HUES64 (cell line): ENCODE results near the gene HS3ST4.

Experiments
- H3K27ac ChIP-seq: 2 replicates; pipeline ENCODE4 v1.7.0; 2013; ENCODE audit warnings: low read depth, low read length, inconsistent platforms
- H3K27me3 ChIP-seq: 2 replicates; pipeline ENCODE4 v1.6.1; 2013; ENCODE audit warnings: mild to moderate bottlenecking, low read length; ENCODE audit not compliant: insufficient read depth
- H3K36me3 ChIP-seq: 2 replicates; pipeline ENCODE4 v1.6.1; 2013; ENCODE audit warnings: mild to moderate bottlenecking, low read length; ENCODE audit not compliant: insufficient read depth
- H3K4me1 ChIP-seq: 2 replicates; pipeline ENCODE4 v1.6.1; 2013; ENCODE audit warnings: mild to moderate bottlenecking, low read length, moderate library complexity; ENCODE audit not compliant: insufficient read depth
- H3K4me3 ChIP-seq: 2 replicates; pipeline ENCODE4 v1.5.1; 2013; ENCODE audit warnings: mild to moderate bottlenecking, low read length, moderate library complexity
- H3K9ac ChIP-seq: 2 replicates; pipeline ENCODE4 v1.6.1; 2013; ENCODE audit warnings: mild to moderate bottlenecking, low read depth, low read length
- H3K9me3 ChIP-seq: 2 replicates; pipeline ENCODE4 v1.6.1; 2013; ENCODE audit warnings: low read depth, low read length; ENCODE audit not compliant: insufficient read depth
- WGBS: fragments of 150-250, 120-280 bp; methylation state at CpG from one replicate; pipeline ENCODE4 v1.1.7; 2013; ENCODE audit warnings: missing lambda C conversion rate; 5-methylcytosine and 5-hydroxymethylcytosine counted together

HS3ST4 gene

GRCh38 chr16:25950586-25951281 lies 259.0 kb downstream of the HS3ST4 start:
- under 1% methylated on average over 3 of the region's 3 CpGs for WGBS
- peak overlapping the region; percentile 42; the same call in 1 of the 2 replicates for H3K27ac ChIP-seq
- peaks cover 48% of the 10 kb centered on the region for H3K4me1 ChIP-seq
- H3K27me3 ChIP-seq: peaks cover 57% of the 10 kb centered on the region
- H3K9me3 ChIP-seq: peaks cover 7% of the 10 kb centered on the region; the same call in 1 of the 2 replicates
- H3K9ac ChIP-seq: no peak overlapping the region
- H3K36me3 ChIP-seq: no peaks in the 10 kb centered on the region
- H3K4me3 ChIP-seq: no peak overlapping the region

DNA sequence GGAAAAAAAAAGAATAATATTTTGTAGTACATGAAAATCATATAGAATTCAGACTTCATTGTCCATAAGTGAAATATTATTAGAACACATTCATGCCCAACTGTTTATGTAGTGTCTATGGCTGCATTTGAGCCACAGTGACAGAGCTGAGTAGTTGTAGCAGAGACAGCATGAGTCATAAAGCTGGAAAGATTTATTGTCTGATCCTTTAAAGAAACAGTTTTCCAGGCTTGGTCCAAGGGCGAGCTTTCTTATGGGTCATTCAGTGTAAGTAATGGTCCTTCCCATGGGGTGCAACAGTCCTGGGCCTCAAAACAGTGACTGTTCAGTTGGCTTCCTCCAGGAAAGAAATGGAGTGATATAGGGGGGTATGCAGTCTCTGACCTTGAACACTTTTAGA lies 260.2 kb downstream of the HS3ST4 start:
- H3K27me3 ChIP-seq: peaks cover 57% of the 10 kb centered on the region
- no peak overlapping the region for H3K27ac ChIP-seq
- WGBS: 86% methylated on average over 1 of the region's 1 CpG
- no peaks in the 10 kb centered on the region for H3K9me3 ChIP-seq
- H3K36me3 ChIP-seq: no peaks in the 10 kb centered on the region
- H3K4me1 ChIP-seq: peaks cover 48% of the 10 kb centered on the region
- H3K4me3 ChIP-seq: no peak overlapping the region
- H3K9ac ChIP-seq: no peak overlapping the region

GRCh38 chr16:25952983-25953382 lies 261.2 kb downstream of the HS3ST4 start:
- peaks cover 46% of the 10 kb centered on the region for H3K4me1 ChIP-seq
- no peak overlapping the region for H3K27ac ChIP-seq
- H3K9ac ChIP-seq: no peak overlapping the region
- H3K36me3 ChIP-seq: no peaks in the 10 kb centered on the region
- H3K4me3 ChIP-seq: no peak overlapping the region
- WGBS: 95% methylated on average over 3 of the region's 3 CpGs
- H3K9me3 ChIP-seq: no peaks in the 10 kb centered on the region
- H3K27me3 ChIP-seq: peaks cover 53% of the 10 kb centered on the region

DNA sequence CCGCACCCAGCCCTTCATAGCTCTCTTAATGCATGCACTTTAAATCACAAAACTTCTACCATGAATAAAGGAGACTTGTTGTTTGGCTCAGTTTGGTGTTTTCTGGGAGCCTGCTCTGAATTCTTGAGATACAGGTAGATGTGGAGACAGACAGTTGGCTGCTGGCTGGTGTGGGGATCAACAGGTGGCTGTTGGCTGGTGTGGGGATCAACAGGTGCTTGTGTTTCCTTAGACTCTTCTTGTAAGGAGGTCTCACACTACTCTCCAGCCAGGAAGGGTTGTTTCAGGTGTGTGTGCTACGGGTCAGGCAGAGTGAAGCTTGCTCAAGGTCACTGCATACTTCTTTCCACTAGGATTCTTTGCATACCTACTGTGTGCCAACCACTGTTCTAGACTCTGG lies 265.9 kb downstream of the HS3ST4 start:
- H3K27ac ChIP-seq: no peak overlapping the region
- peaks cover 5% of the 10 kb centered on the region; the same call in 1 of the 2 replicates for H3K4me1 ChIP-seq
- no peak overlapping the region for H3K4me3 ChIP-seq
- no peaks in the 10 kb centered on the region for H3K36me3 ChIP-seq
- no peak overlapping the region for H3K9ac ChIP-seq
- peaks cover 19% of the 10 kb centered on the region for H3K27me3 ChIP-seq
- H3K9me3 ChIP-seq: no peaks in the 10 kb centered on the region
- WGBS: 97% methylated on average over 2 of the region's 2 CpGs

GRCh38 chr16:25959221-25959620 lies 267.5 kb downstream of the HS3ST4 start:
- H3K36me3 ChIP-seq: no peaks in the 10 kb centered on the region
- H3K27ac ChIP-seq: no peak overlapping the region
- H3K4me1 ChIP-seq: no peaks in the 10 kb centered on the region
- H3K9ac ChIP-seq: no peak overlapping the region
- H3K4me3 ChIP-seq: no peak overlapping the region
- H3K27me3 ChIP-seq: peaks cover 4% of the 10 kb centered on the region; the same call in 1 of the 2 replicates
- WGBS: 100% methylated on average over 1 of the region's 2 CpGs
- no peaks in the 10 kb centered on the region for H3K9me3 ChIP-seq

GRCh38 chr16:25966172-25967097 lies 274.7 kb downstream of the HS3ST4 start:
- H3K36me3 ChIP-seq: no peaks in the 10 kb centered on the region
- no peaks in the 10 kb centered on the region for H3K9me3 ChIP-seq
- no peak overlapping the region for H3K9ac ChIP-seq
- no peak overlapping the region for H3K27ac ChIP-seq
- H3K4me3 ChIP-seq: no peak overlapping the region
- no peaks in the 10 kb centered on the region for H3K27me3 ChIP-seq
- WGBS: 97% methylated on average over 1 of the region's 1 CpG
- H3K4me1 ChIP-seq: no peaks in the 10 kb centered on the region

GRCh38 chr16:25977121-25977520 lies 285.4 kb downstream of the HS3ST4 start:
- no peaks in the 10 kb centered on the region for H3K4me1 ChIP-seq
- 94% methylated on average over 4 of the region's 4 CpGs for WGBS

GRCh38 chr16:25978218-25978617 lies 286.5 kb downstream of the HS3ST4 start:
- Histone ChIP-seq H3K27me3 (no peaks in the 10 kb centered on the region), H3K9me3 (no peaks in the 10 kb centered on the region), H3K4me1 (no peaks in the 10 kb centered on the region), H3K36me3 (no peaks in the 10 kb centered on the region), H3K4me3 (no peak overlapping the region), H3K9ac (no peak overlapping the region), H3K27ac (no peak overlapping the region)

More at GRCh38 chr16:25977121-25977520, 285.4 kb downstream of the HS3ST4 start:
- no peak overlapping the region for H3K27ac ChIP-seq
- no peaks in the 10 kb centered on the region for H3K36me3 ChIP-seq
- H3K4me3 ChIP-seq: no peak overlapping the region
- no peaks in the 10 kb centered on the region for H3K9me3 ChIP-seq
- H3K27me3 ChIP-seq: no peaks in the 10 kb centered on the region
- no peak overlapping the region for H3K9ac ChIP-seq

- Histone ChIP-seq H3K4me1 (peaks cover 7% of the 10 kb centered on the region), H3K27ac (no peak overlapping the region), H3K36me3 (no peaks in the 10 kb centered on the region), H3K9ac (no peak overlapping the region), H3K4me3 (no peak overlapping the region), H3K9me3 (no peaks in the 10 kb centered on the region), H3K27me3 (no peaks in the 10 kb centered on the region)
- WGBS: 89% methylated on average over 6 of the region's 6 CpGs
Measured at GRCh38 chr16:25988084-25988483, 296.3 kb downstream of the HS3ST4 start.

DNA sequence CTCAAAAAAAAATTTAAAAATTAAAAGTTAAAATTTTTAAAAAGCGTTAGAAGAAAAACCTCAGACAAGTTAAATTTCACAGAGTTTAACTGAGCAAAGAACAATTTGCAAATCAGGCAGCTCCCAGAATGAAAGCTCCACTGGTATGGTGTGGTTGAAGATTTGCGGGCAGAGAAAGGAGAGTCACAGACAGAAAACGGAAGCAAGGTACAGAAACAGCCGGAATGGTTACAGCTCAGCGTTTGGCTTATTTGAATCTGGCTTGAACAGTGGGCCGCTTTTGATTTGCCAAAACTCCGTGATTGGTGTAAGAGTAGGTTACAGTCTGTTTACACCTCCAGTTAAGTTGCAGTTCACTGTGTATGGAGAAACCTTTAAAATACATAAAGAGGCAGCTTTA lies 297.1 kb downstream of the HS3ST4 start:
- H3K9me3 ChIP-seq: no peaks in the 10 kb centered on the region
- no peak overlapping the region for H3K4me3 ChIP-seq
- H3K9ac ChIP-seq: no peak overlapping the region
- no peaks in the 10 kb centered on the region for H3K27me3 ChIP-seq
- no peaks in the 10 kb centered on the region for H3K36me3 ChIP-seq
- peaks cover 7% of the 10 kb centered on the region for H3K4me1 ChIP-seq
- H3K27ac ChIP-seq: no peak overlapping the region
- 85% methylated on average over 7 of the region's 7 CpGs for WGBS

GRCh38 chr16:25996052-25996451 lies 304.3 kb downstream of the HS3ST4 start:
- Histone ChIP-seq H3K9me3 (no peaks in the 10 kb centered on the region), H3K4me3 (no peak overlapping the region), H3K4me1 (no peaks in the 10 kb centered on the region), H3K27me3 (no peaks in the 10 kb centered on the region), H3K27ac (no peak overlapping the region), H3K36me3 (no peaks in the 10 kb centered on the region), H3K9ac (no peak overlapping the region)
- 69% methylated on average over 1 of the region's 2 CpGs for WGBS
